Measurements from ENCODE around the gene CD69.

CD69 gene

GRCh38 chr12:9781360-9781759 is 20.7 kb upstream of the CD69 start:
- no peak for DNase-seq (ENCODE audit: low spot score)

DNA sequence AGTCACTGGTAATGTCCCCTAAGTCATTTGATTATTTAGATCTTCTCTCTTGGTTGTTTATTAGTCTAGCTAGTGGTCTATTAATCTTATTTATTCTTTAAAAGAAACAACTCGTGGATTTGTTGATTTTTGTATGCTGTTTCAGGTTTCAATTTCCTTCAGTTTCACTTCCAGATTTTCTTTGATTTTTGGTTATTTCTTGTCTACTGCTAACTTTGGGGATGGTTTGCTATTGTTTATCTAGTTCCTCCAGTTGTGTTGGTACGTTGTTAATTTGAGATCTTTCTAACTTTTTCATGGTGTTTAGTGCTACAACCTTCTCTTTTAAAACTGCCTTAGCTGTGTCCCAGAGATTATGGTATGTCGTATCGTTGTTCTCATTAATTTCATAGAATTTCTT is 18.5 kb upstream of the CD69 start:
- DNase-seq (ENCODE audit: low spot score), result no peak

GRCh38 chr12:9776781-9777180 is 16.1 kb upstream of the CD69 start:
- peak; percentile 17 for DNase-seq (ENCODE audit: low spot score)

DNA sequence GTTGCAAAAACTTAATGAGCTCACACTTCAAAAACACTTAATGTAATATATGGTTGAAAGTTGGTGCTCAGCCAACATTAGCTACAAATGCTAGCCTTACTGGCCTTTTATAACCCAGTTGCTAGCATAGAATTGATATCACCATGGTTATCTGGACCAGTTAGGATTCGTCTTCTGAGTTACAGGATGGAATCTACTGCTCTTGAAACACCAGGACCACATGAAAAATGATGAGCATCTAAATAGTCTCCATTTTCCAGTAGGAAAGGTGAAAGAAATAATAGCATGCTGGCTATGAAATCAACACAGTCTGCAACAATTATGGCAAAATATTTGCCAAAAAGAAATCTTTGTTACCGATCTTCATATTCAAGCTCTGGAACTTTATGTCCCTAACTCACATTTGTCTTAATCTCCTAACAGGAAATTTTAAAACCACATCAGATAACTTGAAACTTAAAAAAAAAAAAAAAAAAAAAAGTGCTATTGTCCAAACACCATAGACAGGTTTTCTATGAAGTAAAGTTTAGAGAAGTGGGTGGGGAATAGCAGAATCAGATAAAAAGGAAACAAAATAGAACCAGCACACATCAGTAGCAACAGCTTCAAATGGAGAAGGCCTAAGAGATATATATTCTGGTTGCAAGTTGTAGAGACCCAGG is 12.6 kb upstream of the CD69 start:
- DNase-seq (ENCODE audit: low spot score), result no peak

- DNase-seq (ENCODE audit: low spot score), result no peak
Measured at GRCh38 chr12:9763025-9763424, 2.3 kb upstream of the CD69 start.

GRCh38 chr12:9762369-9762768 is 1.7 kb upstream of the CD69 start:
- DNase-seq (ENCODE audit: low spot score), result no peak

- DNase-seq (ENCODE audit: low spot score), result no peak
Measured at GRCh38 chr12:9761419-9761781, 699 bp upstream of the CD69 start.

DNA sequence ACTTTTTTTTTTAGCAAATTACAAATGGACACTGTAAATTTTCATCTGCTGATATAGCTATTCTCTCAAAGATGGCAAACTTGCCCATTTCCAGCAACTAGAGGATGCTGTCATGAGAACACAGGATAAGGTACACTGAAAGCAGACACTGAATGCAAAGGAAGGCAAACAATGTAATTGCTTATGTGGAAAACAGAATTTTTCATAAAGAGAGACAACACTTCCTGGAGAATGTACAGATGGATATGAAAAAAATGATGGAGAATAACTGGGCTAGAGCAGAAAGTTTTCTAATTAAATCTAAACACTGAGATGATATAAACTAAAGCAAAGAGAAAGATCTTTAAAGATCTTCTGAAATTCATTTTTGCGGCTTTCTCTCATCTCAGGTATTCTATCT is 581 bp downstream of the CD69 start:
- no peak for DNase-seq (ENCODE audit: low spot score)

DNA sequence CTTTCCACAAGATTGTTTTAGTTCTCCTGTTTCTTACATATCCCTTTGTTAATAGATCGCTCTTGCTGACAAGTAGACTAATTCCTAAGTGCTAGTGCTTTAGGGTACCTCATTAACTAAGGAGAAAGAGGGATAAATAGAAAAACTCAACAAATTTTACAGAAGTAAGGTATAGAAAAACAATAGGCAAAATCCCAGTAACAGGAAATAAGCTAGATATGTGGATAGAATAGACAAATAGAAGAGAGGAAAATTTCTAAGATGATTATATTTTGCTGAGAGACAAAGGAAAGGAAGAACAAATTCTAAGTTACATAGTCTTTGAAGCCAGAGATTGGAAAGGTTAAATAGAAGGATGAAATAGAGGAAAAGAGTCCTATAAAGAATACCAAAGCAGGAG is 1.0 kb downstream of the CD69 start:
- no peak for DNase-seq (ENCODE audit: low spot score)

GRCh38 chr12:9758119-9758518 is 2.6 kb downstream of the CD69 start:
- DNase-seq (ENCODE audit: low spot score), result no peak

GRCh38 chr12:9757433-9758025 is 3.2 kb downstream of the CD69 start:
- no peak for DNase-seq (ENCODE audit: low spot score)

GRCh38 chr12:9756706-9757105 is 4.0 kb downstream of the CD69 start:
- DNase-seq (ENCODE audit: low spot score), result no peak

DNA sequence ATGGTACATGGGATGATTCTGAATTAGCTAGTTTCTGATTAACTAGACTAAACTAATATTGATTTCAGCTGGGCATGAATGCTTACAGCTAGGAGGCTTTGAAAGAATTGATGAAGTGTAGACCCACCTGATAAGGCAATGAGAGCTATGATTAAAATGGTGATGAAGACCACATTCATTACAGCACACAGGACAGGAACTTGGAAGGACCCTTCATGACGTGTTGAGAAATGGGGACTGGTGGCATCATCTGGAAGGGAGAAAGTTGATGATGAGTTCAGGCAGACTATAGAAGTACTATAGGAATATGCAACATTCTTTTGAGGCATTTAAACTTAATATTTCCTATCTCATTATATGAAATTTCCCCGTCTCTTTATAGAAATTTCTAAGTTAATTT is 4.5 kb downstream of the CD69 start:
- no peak for DNase-seq (ENCODE audit: low spot score)

DNA sequence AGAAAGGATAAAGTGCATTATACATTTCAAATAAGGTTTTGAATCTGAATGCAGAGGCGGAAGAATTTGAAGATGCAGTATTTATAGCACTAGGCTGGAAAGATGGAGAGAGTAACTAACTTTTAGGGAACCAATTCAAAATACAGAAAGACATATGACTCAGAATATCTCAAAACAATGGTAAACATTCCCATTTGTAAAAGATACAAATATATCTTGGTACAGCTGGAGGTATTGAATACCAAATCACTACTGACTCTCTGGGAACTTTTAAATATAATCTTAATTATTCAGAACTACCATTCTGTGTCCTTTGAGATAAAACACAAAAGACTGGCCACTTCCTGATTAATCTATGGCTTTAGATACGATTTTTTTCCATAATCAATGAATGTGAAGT is 5.1 kb downstream of the CD69 start:
- DNase-seq (ENCODE audit: low spot score), result no peak

DNA sequence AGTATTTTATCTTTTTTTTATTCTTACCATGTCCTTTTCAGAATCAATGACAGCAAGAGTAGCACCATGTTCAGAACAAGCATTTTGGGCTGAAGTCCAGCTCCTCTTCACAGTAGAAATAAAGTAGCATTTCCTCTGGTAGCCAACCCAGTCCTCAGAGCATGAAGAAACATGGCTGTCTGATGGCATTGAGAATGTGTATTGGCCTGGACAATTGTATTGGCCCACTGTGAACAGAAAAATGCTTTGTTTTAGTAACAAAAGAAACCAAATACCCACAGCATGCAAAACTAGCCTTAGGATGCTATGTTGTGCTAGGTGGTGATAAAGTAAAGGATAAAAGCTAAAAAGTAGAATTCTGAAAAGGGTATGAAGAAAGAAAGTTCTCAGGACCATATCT is 5.7 kb downstream of the CD69 start:
- no peak for DNase-seq (ENCODE audit: low spot score)

DNA sequence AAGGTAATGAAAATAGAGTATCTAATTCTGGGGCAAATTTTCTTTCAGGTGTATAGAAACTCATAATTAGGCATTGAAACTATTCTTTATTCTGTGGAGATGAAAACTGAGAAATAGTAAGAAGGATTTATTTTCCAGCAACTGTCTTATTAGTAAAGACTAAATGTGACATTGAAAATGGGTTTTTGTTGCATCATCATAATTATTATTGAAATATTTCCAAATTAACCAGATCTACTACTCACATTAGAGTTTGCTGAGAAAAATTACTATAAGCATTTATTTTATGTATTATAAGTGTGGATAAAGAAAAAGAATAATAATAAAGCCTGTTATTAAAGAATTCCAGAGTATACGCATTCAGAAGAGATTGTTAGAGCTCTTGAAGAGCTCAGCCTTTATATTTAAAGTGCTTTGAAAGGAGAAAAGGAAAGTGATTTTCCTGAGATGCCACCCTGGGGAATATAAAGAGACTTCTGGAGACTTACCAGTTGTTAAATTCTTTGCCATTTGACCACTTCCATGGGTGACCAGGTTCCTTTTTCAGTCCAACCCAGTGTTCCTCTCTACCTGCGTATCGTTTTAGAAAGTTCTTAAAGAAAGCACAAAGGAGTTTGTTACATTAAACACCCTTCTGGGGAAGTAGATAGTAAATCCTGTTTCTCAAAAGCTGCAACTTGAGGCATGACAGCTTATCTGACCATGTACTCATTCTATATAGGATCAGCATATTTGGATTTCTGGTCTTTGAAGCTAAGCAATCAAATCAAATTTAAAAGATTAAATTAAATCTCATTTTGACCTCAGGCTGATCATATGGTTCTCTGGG is 6.4 kb downstream of the CD69 start:
- DNase-seq (ENCODE audit: low spot score), result no peak

- DNase-seq (ENCODE audit: low spot score), result no peak
Measured at GRCh38 chr12:9753498-9753897, 7.2 kb downstream of the CD69 start.

GRCh38 chr12:9753073-9753472 is 7.6 kb downstream of the CD69 start:
- no peak for DNase-seq (ENCODE audit: low spot score)

DNA sequence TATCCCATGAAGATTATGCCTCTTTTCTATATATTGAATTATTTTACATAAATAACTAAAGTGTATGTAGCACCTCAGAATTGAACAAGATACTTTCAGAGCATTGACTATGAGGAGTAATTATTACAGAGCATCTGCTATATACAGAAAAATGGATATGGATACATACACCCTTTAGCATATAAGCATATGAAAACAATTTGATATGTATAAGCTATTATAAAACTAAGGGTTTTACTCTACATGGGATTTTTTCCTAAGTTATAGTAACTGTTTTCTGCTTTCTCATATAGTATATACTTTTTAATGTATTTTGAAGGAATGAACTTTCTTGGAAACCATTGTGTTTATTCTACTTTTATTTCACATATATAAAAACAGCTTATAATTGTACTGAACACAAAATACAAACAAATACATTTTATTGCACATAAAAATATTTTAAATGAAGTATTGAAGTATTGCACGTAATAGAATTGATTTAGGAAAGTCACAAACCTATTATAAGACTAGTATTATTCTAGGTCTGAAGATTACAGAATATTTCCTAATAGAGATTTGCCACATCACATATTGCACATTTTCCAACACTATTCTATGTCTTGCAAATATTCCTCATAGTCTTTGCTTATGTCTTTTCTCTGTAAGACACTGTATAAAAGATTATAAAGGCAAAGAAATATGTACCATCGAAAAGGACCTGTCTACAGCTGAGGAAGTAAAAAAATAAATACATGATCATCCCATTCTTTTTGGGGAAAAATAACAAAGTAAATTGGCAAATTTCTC is 8.4 kb downstream of the CD69 start:
- DNase-seq (ENCODE audit: low spot score), result no peak

- DNase-seq (ENCODE audit: low spot score), result peak; percentile 65
Measured at GRCh38 chr12:9751204-9752144, 9.2 kb downstream of the CD69 start.

All from SW480 (cell line).